Body of pancreas (tissue), 4 donors: ENCODE results near the gene PROX2. TPM values are rescaled to one million over a fixed set of nuclear protein-coding genes. Genes with fewer than 3 reads are reported as not detected.

Experiments
- ATAC-seq: fragments of 150-250 bp; one replicate; pipeline ENCODE4 v1.9.1; 2016
- DNase-seq, 4 donors: peaks; one replicate each; pipeline ENCODE4 v3.0.0-alpha.2; 2019
- H3K27ac ChIP-seq, 4 donors: fragments of 200-600 bp; sonication (generic); 1 replicate in 3 of 4; 2 replicates in 1 of 4; pipeline versions ENCODE4 v1.5.1 to v1.6.1; 2016 to 2019; ENCODE audit warnings: mild to moderate bottlenecking in 1 of 4, mixed read lengths in 1 of 4, moderate library complexity in 1 of 4
- H3K27me3 ChIP-seq, 2 donors: fragments of 200-600 bp; sonication (generic); one replicate each; pipeline ENCODE4 v1.6.0; 2016; ENCODE audit warnings: mild to moderate bottlenecking in 1 of 2
- H3K36me3 ChIP-seq, 2 donors: fragments of 200-600 bp; sonication (generic); replicated peaks in 1 of 2; 2 replicates each; pipeline ENCODE4 v1.5.1; 2016; ENCODE audit warnings: low read depth in 2 of 2; ENCODE audit not compliant: insufficient read depth in 1 of 2
- H3K4me1 ChIP-seq: fragments of 200-600 bp; sonication (generic); one replicate; pipeline ENCODE4 v1.6.0; 2016
- H3K4me3 ChIP-seq, 2 donors: fragments of 200-600 bp; sonication (generic); 1 replicate in 1 of 2; 2 replicates in 1 of 2; pipeline ENCODE4 v1.5.1; 2016 to 2019
- H3K9me3 ChIP-seq, 3 donors: fragments of 200-600 bp; sonication (generic); 1 replicate in 2 of 3; 2 replicates in 1 of 3; pipeline ENCODE4 v1.5.1; 2016
- POLR2A ChIP-seq, 3 donors: fragments of 450-650 bp; IDR thresholded peaks; one replicate each; pipeline ENCODE4 v1.6.1; 2016; ENCODE audit warnings: antibody characterized with exemption in 3 of 3, mild to moderate bottlenecking in 2 of 3
- WGBS, 2 donors: methylation state at CpG; one replicate each; pipeline ENCODE4 v1.1.5; 2017; 5-methylcytosine and 5-hydroxymethylcytosine counted together
- intact Hi-C: fragments of 100-400 bp; cut with DNase I; formaldehyde crosslinking; loops from one replicate; pipeline ENCODE4 v1.15.1; 2023
- total RNA-seq, 2 donors: library from RNA; depleted of rRNA; stranded (reverse); fragments of >200 nt; gene quantifications; one replicate each; pipeline ENCODE4 v1.1.0, GENCODE V29; 2016
- TF ChIP-seq, protein P1 (sequence below), 7 experiments: fragments of 450-650 bp in 4 of 7; fragments of 200-600 bp in 3 of 7; sonication (generic) in 3 of 7; IDR thresholded peaks; one replicate each; pipeline ENCODE4 v1.5.1; 2016 to 2019; ENCODE audit warnings: antibody characterized with exemption in 7 of 7

PROX2 gene
- total RNA-seq, 2 donors from 2014 or later: 0.52 TPM; not detected in 1

DNA sequence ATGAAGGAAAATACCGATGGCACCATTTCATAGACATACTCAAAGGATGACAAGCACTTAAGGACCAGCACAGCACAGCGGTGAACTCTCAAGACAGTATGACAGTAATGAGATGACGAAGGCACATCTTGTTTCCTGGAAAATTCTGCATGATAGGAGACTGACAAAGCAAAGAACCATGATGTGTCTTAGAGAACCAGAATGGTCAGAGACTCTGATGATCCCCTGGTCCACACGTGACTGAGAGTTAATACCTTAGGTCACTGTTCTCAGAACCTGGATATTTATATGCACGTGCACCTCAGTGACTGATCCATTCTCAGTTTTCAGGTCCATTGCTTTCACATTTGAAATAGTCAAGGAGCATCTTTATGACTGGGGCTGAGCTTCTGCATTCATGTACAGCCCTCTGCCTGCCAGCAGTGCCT lies 35.3 kb downstream of the PROX2 start:
- Histone ChIP-seq H3K4me3 (no peak overlapping the region), H3K36me3 (no peaks in the 10 kb centered on the region), H3K4me1 (no peaks in the 10 kb centered on the region), H3K9me3 (no peaks in the 10 kb centered on the region), H3K27ac (no peak overlapping the region), H3K27me3 (no peaks in the 10 kb centered on the region)
- TF ChIP-seq, protein P1, sequence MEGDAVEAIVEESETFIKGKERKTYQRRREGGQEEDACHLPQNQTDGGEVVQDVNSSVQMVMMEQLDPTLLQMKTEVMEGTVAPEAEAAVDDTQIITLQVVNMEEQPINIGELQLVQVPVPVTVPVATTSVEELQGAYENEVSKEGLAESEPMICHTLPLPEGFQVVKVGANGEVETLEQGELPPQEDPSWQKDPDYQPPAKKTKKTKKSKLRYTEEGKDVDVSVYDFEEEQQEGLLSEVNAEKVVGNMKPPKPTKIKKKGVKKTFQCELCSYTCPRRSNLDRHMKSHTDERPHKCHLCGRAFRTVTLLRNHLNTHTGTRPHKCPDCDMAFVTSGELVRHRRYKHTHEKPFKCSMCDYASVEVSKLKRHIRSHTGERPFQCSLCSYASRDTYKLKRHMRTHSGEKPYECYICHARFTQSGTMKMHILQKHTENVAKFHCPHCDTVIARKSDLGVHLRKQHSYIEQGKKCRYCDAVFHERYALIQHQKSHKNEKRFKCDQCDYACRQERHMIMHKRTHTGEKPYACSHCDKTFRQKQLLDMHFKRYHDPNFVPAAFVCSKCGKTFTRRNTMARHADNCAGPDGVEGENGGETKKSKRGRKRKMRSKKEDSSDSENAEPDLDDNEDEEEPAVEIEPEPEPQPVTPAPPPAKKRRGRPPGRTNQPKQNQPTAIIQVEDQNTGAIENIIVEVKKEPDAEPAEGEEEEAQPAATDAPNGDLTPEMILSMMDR (IDR thresholded peaks at IDR 0.05): no peak
- TF ChIP-seq POLR2A (IDR thresholded peaks at IDR 0.05): no peak
- DNase-seq (no peak), ATAC-seq (no peak)
- intact Hi-C loops: no loop called here
- 90 to 91% methylated on average over 5 of the region's 5 CpGs for WGBS, 2 donors

DNA sequence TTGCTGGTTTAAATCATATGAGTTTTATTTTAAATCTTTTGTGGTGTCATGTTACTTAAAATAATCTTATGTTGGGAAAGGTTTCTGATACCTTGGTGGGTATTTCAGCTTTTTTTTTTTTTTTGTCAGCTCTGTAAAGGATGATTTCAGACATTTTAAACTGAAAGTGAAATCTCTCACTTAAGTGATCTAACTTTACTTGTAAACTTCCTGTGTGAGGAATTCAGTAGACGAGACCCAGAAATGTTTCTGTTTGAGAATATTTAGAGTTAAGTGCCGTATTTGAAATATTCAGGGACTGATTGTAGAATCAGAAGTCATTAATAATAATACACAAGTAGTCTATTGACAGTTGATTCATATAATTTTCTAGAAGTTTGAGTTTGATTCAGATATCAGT lies 37.8 kb downstream of the PROX2 start:
- intact Hi-C loops: no loop called here
- Histone ChIP-seq H3K27me3 (no peaks in the 10 kb centered on the region), H3K4me3 (no peak overlapping the region), H3K36me3 (no peaks in the 10 kb centered on the region), H3K27ac (no peak overlapping the region), H3K9me3 (no peaks in the 10 kb centered on the region), H3K4me1 (no peaks in the 10 kb centered on the region)
- ATAC-seq (no peak), DNase-seq (no peak)
- no peak for TF ChIP-seq POLR2A (IDR thresholded peaks at IDR 0.05)
- TF ChIP-seq, protein P1 (IDR thresholded peaks at IDR 0.05): no peak
- WGBS, 2 donors: 66 to 80% methylated on average over 2 of the region's 2 CpGs

DNA sequence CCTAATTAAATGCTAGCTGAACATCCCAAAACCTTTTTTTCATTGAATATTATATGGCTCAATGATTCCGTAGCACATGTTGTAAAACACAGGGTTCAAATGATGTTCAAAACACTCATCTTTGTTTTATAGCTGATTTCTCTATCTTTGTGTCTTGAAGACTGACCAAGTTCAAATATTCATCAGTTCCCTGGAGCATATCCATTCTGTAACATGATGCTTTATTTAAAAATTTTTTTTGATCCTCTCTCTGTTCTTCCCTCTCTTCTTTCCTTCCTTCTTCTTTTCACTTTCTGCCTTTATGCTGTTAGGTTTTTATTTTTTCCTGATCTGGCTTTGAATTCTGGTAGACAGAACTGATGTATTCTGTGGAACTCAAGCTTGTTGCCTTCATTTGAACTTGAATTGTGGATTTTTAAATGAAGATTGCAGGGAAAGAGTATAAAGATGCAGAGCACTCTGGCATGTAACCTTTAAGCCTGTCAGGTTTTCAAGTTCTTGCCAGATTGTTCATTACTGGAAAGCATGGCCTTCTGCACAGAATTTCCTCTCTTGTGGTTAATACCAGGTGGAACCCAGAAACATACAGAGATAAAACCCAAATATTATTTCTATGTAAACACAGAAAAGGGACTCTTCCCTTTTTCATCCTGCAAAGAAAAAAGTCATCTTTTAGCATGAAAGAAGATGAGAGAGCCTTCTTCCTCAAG lies 39.5 kb downstream of the PROX2 start:
- Histone ChIP-seq H3K4me3 (no peak overlapping the region), H3K4me1 (no peaks in the 10 kb centered on the region), H3K36me3 (no peaks in the 10 kb centered on the region), H3K9me3 (peaks cover 0 to 3% (median 0%) of the 10 kb centered on the region in 3 donors), H3K27me3 (no peaks in the 10 kb centered on the region), H3K27ac (no peak overlapping the region)
- no peak for TF ChIP-seq POLR2A (IDR thresholded peaks at IDR 0.05)
- no peak for DNase-seq
- no peak for ATAC-seq
- 87 to 100% methylated on average over 1 of the region's 1 CpG for WGBS, 2 donors
- intact Hi-C loops: no loop called here

DNA sequence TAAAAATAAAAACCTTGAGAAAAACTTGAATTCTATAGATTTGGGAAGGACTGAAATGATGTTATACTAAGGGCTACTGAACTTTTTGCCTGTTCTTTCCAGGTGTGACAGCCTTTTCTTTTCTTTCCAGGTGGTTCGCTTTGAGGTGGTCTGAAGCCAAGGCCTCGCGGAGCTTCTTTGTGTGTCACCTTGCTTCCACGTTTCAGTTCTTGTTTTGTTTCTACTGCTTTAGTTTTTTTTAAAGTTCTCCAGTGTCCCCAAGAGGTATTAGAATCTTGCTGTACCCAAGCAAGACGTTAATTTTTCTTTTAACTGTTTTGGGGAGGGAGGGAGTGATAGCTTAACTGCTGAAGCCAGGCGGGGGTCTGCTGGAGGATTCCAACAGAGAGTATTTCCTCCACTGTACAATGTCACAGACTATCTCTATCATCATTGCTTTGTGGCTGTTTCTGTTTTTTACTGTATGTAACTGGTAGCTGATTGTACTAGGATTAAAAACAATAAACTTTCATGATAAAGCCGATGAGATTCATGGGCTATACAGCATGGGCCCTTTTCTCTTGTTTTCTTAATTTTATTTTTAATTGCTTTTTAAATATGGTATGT lies 40.2 kb downstream of the PROX2 start:
- 74 to 87% methylated on average over 7 of the region's 7 CpGs for WGBS, 2 donors
- Histone ChIP-seq H3K9me3 (peaks cover 0 to 3% (median 0%) of the 10 kb centered on the region in 3 donors), H3K4me3 (no peak overlapping the region), H3K27me3 (no peaks in the 10 kb centered on the region), H3K36me3 (peaks cover 0 to under 1% of the 10 kb centered on the region in 2 donors), H3K4me1 (no peaks in the 10 kb centered on the region), H3K27ac (no peak overlapping the region)
- DNase-seq (no peak), ATAC-seq (no peak)
- intact Hi-C loops: no loop called here
- TF ChIP-seq, protein P1 (IDR thresholded peaks at IDR 0.05): no peak
- TF ChIP-seq POLR2A (IDR thresholded peaks at IDR 0.05): no peak

DNA sequence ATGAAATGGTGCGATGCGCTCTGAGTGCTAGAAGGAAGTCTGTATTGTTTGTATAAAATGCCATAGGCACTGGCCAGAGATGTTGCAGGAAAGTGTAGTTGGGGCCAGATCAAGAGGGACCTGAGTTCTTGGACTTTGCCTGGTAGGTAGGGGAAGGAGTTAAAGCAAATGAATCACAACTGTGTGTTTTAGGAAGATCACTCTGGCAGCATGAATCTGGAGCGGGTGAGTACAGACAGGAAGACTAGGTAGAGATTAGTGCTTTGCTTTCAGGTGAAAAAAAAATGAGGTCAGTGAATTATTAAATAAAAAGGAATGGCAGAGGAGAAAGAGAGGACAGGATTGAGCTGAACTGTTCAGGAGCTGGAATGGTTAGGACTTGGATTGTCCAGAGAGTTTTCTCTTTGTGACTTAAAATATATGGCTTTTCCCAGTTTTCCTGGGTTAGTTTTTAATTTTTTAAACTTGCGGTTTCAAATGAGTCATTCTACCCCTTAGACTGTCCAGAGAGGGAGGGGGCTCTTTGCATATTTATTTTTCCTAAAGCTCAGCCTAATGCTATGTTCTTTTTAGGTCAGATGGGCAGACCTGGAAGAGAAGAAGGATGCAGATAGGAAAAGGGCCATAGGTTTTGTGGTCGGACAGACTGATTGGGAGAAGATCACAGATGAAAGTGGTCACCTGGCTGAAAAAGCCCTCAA lies 41.1 kb downstream of the PROX2 start:
- 73 to 95% methylated on average over 4 to 5 of the region's 5 CpGs for WGBS, 2 donors
- intact Hi-C loops: no loop called here
- Histone ChIP-seq H3K27ac (peak overlapping the region in 1 of 4 donors; percentile 32), H3K36me3 (peaks cover 0 to 5% of the 10 kb centered on the region in 2 donors), H3K27me3 (no peaks in the 10 kb centered on the region), H3K9me3 (peaks cover 0 to 3% (median 0%) of the 10 kb centered on the region in 3 donors), H3K4me1 (no peaks in the 10 kb centered on the region), H3K4me3 (no peak overlapping the region)
- no peak for DNase-seq
- no peak for ATAC-seq
- TF ChIP-seq POLR2A (IDR thresholded peaks at IDR 0.05): no peak
- TF ChIP-seq, protein P1 (IDR thresholded peaks at IDR 0.05): no peak
